Anterior cingulate cortex (tissue), 58 donors: ENCODE data around the gene CCDC188.
A peak's percentile ranks its signal among the peaks of the same experiment; 100 is the strongest.

Experiments used
- DNase-seq, 58 donors: peaks; one replicate each; lab custom pipeline; 2025; lab: John Stamatoyannopoulos, UW

Gene CCDC188

DNA sequence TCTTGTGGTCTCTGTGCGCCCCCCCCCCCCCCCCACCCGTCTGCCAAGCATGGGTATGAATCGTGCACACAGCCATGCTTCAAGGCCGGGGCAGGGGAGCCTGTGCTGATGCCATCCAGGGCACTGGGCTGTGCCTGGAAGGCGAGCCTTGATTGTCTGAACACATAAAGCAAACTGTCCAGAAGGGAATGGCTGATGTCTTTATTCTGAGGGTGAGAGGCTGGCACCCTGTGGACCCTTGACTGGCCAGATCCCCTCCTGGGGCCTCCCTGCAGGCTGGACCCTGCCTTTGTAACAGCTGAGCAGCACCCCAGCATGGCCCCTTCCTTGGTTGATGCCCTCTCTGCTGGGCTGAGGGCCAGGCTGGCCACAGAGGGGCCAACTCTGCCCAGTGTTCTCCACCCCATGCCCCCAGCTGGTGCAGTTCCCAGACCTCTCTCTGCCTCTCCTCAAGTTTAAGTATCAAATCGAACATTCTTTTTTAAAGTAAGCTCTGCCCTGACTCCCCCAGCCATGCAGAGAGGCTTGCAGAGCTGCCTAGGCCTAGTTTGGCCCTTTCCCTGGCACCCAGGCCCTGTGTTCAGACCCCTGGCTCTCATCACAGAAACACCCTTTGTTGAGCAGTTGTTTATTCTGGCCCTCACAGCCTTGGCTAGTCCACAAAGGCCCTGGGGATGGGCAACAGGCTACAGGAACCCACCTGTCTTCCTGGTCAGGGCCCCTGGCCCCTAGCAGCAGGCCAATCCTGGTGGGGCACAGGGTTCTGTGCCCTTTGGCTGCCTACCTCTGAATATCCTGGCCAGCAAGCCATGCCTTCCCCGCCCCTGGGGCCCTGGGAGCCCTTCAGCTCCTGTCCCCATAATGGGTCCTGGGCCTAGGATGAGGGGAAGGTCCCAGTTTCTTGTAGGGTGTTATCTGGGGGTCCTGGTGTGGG, 38.9 kb downstream of the CCDC188 start:
- DNase-seq = peak in 11 of 58 donors; percentile 28 to 67 (median 45)

DNA sequence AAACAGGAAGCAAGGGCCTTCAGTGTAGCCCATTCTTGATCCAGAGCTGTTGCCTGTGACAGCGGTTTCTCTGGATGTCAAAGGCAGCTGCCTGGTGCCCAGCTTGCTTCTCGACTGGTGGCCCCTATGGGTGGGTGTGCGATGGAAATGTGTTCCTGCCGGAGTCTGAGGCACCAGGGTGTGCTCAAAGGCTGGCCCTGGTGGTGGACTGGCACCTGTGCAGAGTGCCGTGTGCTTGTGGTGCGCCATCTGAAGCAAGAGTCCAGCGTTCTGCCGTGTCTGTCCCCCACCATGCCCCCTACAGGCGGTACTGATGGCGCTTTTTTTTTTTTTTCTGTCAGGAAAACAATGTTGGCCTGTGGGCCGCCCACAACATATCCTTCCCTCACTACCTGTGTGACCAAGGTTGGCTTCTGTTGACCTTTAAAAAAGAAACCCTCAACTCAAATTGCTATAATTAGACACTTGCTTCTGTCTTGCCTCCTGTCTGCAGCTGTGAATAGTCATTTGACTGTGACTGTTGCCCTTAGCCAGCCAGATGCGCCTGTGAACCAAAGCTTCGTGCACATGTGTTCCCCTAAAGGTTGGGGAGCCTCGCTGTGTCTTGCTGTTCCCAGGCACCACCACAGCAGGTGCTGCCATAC, 39.7 kb downstream of the CCDC188 start:
- DNase-seq = no peak

DNA sequence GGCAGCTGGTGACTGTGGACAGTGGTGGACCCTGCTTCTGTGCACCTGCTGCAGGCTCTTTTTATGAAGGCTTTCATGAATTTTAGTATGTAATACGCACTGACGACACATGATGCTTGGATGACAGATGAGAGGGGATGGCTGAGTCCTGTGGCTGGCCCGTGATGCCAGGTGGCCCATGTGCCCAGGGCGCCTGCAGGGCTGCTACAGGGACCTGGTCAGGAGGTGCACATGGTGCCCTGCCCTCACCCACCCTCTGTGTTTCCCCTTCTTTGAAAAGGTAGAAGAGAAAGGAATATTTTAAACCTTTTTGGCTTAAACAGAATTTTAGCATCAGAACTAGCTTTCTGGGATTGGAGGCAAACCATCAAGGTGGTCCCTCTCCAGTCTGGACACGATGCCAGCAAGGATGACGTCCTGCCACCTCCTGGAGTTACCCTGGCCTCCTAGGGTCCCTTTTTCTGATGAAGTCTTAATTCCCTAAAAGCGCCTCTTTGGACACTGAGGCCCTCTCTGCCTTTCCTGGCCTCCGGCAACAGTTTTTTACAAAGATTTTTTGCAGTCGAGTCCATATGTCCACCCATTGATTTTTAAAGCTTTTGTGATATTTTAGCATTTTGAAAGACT, 40.4 kb downstream of the CCDC188 start:
- no peak for DNase-seq

GRCh38 chr22:20109411-20110358, 41.2 kb downstream of the CCDC188 start:
- DNase-seq = no peak

GRCh38 chr22:20108757-20109230, 42.1 kb downstream of the CCDC188 start:
- DNase-seq = no peak

GRCh38 chr22:20107951-20108756, 42.7 kb downstream of the CCDC188 start:
- DNase-seq = no peak

- DNase-seq = no peak
These were observed 43.4 kb downstream of the CCDC188 start for GRCh38 chr22:20107471-20107901.

DNA sequence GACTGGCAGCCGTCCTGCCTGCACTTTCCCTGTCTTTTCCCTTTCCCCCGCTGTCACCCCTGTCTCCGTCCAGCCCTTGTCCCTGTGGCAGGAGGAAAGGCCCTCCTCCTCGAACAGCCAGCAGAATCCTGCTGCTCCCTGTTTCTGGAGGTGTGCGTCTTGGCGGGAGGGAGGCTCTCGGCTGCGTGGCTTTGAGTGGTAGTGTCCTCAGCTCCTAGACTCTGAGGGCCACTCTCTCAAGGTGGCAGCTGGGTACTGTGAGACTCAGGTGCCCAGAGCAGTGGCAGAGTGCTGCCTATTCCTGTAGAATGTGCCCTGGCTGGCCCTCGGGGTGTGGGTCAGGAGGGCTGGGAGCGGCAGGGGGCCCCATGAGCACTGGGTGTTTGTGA, 44.0 kb downstream of the CCDC188 start:
- no peak for DNase-seq

GRCh38 chr22:20106205-20106848, 44.5 kb downstream of the CCDC188 start:
- peak in 6 of 58 donors; percentile 22 to 45 (median 33) for DNase-seq

DNA sequence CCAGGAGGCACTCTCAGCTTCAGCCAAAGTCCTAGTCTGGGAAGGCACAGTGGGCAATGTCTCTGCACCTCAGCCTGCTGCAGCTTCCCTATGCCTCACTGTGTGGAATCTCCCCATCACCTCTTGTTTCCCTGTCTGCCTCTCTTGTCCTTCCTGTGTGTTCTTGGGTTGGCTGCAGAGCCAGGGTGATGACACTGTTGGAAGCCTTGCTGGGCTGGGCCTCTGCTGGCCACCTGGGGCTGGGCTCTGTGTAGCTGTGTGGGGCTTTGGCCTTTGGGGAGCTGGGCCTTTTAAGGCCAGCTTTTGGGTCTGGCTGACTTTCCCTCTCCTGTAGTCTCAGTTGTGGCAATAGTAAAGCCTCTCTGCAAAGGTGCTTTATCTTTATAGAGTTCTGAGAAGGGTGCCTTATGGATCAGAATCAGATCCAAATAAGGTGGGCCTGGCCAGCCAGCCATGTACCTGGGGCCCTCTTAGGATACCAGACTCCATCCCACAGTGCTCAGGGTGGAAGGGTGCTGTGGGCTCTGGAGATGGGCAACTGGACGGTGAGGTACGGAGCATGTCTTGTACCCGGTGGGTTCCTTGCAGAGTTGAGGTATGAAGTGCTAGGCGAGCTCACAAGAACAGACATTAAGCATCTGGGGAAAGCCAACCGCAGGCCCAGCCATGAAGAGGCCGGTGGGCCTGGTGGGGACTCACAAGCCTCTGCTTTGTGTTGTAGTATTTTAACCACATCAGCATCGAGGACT, 45.2 kb downstream of the CCDC188 start:
- DNase-seq = no peak

- DNase-seq = no peak
These were observed 48.6 kb downstream of the CCDC188 start for GRCh38 chr22:20102203-20102780.

DNA sequence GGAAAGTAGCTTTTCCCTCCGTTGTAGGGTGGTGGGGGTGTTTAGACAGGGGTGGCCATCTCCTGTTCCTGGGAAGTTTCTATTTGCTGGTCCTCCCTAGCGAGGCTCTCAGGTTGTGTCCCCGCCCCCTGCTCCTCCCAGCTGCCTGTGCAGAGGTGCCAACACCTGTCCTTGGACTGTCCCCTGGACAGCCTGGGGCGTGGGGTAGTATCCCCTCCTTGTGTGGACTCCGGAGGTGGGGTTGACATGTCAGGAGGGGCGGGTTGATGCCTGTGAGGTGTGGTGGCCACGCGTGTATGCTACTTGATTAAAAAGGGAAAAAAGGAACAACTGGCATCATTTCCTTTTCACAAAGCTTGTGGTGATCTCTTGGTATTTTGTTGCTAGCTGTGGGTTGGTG, 49.2 kb downstream of the CCDC188 start:
- no peak for DNase-seq

DNA sequence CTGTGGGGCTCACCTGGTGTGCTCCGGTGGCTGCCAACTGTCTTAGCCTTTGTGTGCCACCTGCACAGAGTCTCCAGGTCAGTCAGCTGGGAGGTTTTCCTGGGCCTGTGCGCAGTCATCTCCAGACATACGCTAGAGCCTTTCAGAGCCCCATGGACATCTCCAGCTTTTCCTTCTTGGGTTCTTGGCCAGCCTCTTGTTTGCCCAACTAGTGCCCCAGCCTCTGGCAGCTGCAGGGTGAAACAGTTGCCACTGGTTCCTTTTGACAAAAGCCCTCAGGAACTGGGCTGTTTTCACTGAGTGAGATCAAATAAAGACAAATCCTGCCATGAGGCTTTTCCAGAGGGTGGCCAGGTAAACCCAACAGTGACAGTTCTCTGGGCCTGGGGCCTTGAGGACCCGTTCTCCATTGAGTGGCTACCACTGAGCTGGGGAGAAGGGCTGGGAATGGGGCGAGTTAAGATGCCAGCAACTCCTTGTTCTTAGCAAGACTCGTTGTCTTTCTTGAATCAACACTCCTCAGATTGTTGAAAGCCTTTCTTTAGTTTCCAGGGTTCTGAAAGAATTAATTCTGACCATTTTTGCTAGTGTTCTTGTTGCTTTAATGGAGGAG, 51.6 kb downstream of the CCDC188 start:
- no peak for DNase-seq
